Activated gamma-delta T cell (primary cell): ENCODE measurements around the gene RPN2.

ENCODE experiments used
- DNase-seq: peaks from one replicate; lab custom pipeline; 2025; lab: John Stamatoyannopoulos, UW

RPN2 gene

GRCh38 chr20:37218976-37219375 lies 39.8 kb downstream of the RPN2 start:
- no peak for DNase-seq

- no peak for DNase-seq
These were observed 40.9 kb downstream of the RPN2 start for GRCh38 chr20:37219751-37220668.

GRCh38 chr20:37220731-37221130 lies 41.6 kb downstream of the RPN2 start:
- no peak for DNase-seq

DNA sequence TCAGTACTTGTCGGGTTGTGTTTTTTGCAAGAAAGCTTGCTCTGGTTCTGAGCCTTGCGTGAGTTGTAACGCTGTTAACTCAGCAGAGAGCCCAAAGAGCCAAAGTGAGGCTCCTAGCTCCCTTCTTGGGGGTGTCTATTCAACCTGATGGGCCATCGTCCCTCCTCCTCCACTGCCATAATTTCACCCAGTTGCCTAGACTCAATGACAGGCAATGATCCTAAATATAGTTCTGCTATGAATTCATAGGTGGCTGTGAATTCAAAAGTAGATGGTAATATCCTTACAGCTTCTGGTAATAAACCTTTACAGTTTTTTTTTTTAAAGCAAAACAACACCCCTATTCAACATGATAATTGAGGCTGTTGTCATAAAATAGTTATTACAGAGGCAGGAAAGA lies 43.0 kb downstream of the RPN2 start:
- no peak for DNase-seq

- DNase-seq = no peak
These were observed 43.9 kb downstream of the RPN2 start for GRCh38 chr20:37223053-37223452.

DNA sequence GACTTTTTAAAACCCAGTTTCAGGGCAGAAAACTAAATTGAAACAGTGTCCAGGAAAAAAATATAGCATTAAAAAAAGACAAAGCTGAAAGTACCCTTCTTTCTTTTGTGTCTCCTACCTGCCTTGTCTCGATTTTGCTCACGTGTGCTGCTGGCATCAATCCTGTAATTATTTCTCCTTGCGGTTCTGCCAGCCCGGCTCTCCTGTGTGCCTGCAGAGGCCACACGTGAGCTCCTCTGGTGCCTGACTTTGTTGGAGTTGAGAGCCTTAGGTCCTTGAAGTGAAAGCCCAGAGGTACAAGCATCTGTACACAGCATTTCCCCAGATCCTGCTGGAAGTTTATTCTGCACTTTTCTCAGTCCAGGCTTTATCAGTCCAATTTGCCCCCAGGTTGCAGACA lies 46.0 kb downstream of the RPN2 start:
- DNase-seq = no peak

- DNase-seq = no peak
These were observed 47.8 kb downstream of the RPN2 start for GRCh38 chr20:37226889-37227288.

GRCh38 chr20:37228082-37228481 lies 49.0 kb downstream of the RPN2 start:
- no peak for DNase-seq

DNA sequence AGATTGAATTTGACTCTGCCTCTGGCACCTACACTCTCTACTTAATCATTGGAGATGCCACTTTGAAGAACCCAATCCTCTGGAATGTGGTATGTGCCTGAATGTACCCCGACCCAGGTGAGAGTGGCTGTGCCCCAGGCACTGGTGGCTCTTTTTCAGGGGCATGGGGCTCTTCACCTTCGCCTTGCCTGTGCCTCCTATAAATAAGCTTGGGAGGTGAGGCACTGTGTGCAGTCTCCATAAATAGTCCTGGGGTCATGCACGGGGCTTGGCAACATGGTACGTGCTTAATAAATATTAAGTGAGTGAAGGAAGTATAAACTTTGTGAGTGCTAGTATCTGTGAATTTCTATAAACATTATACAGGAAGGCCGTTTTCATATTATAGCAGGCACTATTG lies 49.5 kb downstream of the RPN2 start:
- no peak for DNase-seq

DNA sequence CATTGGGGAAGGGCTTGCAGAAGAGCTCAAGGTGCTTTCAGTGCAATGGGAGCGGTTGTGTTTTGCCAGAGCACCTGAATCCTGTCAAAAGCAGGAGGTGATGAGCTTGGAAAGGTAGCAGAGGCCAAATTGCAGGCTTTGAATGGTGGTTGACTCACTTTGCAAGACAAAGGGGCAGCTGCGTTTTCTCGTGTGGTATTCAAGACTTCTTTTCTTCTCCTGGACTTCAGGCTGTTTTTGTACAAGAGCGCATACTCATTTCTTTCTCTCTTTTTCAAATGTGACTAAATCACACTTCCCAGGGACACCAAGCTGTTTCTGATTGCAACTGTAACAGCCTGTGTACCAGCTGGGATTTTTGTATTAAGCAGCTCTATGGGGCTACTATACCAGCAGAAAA lies 50.2 kb downstream of the RPN2 start:
- DNase-seq = no peak

DNA sequence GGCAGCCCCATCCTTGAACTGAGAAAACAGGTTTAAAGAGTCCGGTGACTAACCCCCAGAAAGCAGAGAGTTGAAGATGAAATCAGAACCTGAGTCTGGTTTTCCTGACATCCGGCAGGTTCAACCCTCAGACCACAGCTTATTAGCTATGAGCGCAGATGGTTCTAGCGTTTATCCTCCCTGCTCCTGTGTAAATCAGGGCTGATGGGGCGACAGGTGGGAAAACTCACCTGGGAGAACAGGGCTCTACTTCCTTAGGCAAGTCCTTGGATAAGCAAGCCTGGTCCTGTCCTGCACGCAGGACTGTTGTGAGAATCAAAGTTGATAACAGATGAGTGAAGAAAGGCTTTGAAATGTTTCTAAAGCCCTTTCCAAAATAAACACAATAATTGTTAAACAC lies 51.1 kb downstream of the RPN2 start:
- DNase-seq = no peak

DNA sequence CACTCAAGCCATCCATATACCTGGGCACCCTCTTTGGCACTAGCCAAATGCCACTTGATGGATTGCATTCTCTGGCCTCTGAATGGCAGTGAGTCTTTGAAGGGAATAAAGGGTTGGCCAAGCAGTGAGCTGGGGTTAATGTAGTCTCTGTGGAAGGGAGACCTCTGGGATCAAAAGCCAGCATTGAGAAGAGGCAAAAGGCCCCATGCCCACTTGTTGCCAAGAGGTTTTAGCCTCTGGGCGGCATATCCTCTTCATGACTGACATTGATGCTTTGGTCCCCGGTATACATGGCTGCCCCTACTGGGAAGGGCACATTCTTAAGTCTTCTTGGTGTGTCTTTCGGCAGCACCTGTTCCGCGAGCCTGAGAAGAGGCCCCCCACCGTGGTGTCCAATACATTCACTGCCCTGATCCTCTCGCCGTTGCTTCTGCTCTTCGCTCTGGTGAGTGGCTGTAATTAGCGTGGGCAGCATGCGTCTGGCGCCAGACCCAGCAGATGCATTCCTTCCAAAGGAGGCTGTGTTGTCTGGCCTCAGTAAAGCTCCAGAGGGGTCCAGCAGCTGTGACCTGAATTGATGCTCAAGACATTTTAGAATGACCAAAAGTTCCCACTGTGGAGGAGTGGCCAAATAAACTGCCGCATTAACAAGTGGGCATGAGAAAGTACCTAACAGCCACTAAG lies 53.0 kb downstream of the RPN2 start:
- no peak for DNase-seq

DNA sequence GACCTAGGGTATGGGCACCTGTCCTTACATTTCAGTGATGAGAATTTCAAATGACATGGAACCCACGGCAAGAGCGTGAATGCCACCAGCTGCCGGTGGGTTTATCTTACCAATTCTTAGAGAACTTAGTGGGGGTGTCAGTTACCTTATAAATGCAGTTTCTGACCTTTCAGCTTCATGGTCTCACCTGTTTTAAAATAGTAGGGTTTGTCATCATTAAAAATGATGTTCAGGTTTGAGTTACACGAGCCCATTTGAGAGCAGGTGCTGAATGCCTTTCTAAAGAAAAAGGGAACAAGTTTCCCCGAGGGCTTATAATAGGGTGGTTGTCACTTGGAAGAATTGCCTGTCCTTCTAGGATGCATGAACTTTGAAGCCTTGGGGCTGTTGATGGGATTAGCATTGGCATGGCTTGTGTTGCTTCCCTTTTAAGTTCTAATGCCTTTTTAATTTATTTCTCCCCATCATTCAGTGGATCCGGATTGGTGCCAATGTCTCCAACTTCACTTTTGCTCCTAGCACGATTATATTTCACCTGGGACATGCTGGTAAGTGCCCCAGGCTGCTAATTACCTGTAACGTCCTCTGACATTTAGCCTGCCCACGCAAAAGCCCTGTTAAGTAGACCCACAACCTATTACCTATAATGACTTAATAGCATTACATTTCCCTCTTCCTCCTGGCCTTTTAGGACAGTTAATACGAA lies 54.6 kb downstream of the RPN2 start:
- DNase-seq = no peak

DNA sequence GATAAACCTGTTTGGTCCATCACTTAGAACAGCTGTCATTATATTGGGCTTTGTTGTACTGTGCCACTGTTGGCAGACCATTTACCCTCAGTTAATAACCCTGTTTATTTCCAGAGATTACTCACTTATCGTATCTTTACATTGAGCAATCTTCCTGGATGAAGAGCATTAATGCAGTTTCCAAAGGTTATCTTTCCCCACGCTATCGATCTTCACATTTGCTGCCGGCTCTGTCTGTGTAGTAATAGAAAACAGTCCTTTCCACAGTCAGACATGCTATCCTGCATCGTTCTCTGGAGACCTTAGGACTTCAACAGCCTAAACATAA lies 55.1 kb downstream of the RPN2 start:
- DNase-seq = no peak

- DNase-seq = no peak
These were observed 55.9 kb downstream of the RPN2 start for GRCh38 chr20:37235065-37235464.

DNA sequence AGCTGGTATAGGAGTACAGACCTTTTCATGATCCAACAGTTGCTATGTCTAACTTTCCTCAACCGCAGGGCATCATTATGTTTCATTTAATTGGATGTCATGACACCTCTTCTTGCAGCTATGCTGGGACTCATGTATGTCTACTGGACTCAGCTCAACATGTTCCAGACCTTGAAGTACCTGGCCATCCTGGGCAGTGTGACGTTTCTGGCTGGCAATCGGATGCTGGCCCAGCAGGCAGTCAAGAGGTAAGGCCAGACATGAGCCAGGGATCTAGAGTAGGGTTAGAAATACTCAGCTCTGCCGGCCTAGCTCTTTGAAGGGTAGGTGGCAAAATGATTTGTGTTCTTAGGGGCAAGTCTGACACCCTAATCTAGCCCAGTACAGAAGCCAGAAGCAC lies 57.3 kb downstream of the RPN2 start:
- DNase-seq = no peak

- DNase-seq = no peak
These were observed 58.5 kb downstream of the RPN2 start for GRCh38 chr20:37237656-37238055.

GRCh38 chr20:37238426-37238825 lies 59.3 kb downstream of the RPN2 start:
- no peak for DNase-seq

GRCh38 chr20:37238935-37239451 lies 59.9 kb downstream of the RPN2 start:
- DNase-seq = no peak

GRCh38 chr20:37240337-37241067 lies 61.4 kb downstream of the RPN2 start:
- DNase-seq = no peak

- no peak for DNase-seq
These were observed 63.4 kb downstream of the RPN2 start for GRCh38 chr20:37242503-37242902.
